Astrocyte (in vitro differentiated cells and primary cell): ENCODE results near the gene FNDC3B. TPM values are rescaled to one million over a fixed set of nuclear protein-coding genes. Genes with fewer than 3 reads are reported as not detected.

Experiments used
- DNase-seq: peaks from one replicate; pipeline ENCODE4 v3.0.0-alpha.2; 2010; ENCODE audit warnings: low read depth
- FAIRE-seq: peaks from 2 replicates; lab custom pipeline; 2011; peaks lifted over from hg19 to GRCh38; lab: Jason Lieb, UNC
- H2AFZ ChIP-seq: 2 replicates; pipeline ENCODE4 v1.6.0; 2012; ENCODE audit warnings: low read depth, low read length, inconsistent platforms
- H3K27ac ChIP-seq: 2 replicates; pipeline ENCODE4 v1.5.1; 2011; ENCODE audit warnings: low read depth, low read length, inconsistent platforms
- H3K27me3 ChIP-seq: 2 replicates; pipeline ENCODE4 v1.6.0; 2011; ENCODE audit warnings: low read length, inconsistent platforms; ENCODE audit not compliant: insufficient read depth
- H3K36me3 ChIP-seq: 2 replicates; pipeline ENCODE4 v1.5.1; 2011; ENCODE audit warnings: low read length, inconsistent platforms; ENCODE audit not compliant: insufficient read depth
- H3K4me1 ChIP-seq: 2 replicates; pipeline ENCODE4 v1.5.1; 2011; ENCODE audit warnings: low read length, inconsistent platforms; ENCODE audit not compliant: insufficient read depth
- H3K4me2 ChIP-seq: 2 replicates; pipeline ENCODE4 v1.6.0; 2012; ENCODE audit warnings: low read length, inconsistent platforms
- H3K4me3 ChIP-seq: 2 replicates; pipeline ENCODE4 v1.5.1; 2011; ENCODE audit warnings: low read depth, mild to moderate bottlenecking, low read length, inconsistent platforms; ENCODE audit not compliant: insufficient read depth
- H3K79me2 ChIP-seq: 2 replicates; pipeline ENCODE4 v1.6.0; 2012; ENCODE audit warnings: mild to moderate bottlenecking, low read length, inconsistent platforms; ENCODE audit not compliant: insufficient read depth
- H3K9ac ChIP-seq: 2 replicates; pipeline ENCODE4 v1.6.0; 2012; ENCODE audit warnings: mild to moderate bottlenecking, low read length, inconsistent platforms
- H3K9me3 ChIP-seq: 2 replicates; pipeline ENCODE4 v1.5.1; 2012; ENCODE audit warnings: low read depth, mild to moderate bottlenecking, low read length, inconsistent platforms; ENCODE audit not compliant: insufficient read depth
- H4K20me1 ChIP-seq: 2 replicates; pipeline ENCODE4 v1.6.0; 2012; ENCODE audit warnings: low read length, inconsistent platforms; ENCODE audit not compliant: insufficient read depth
- H3K27ac Mint-ChIP-seq: one replicate; pipeline ENCODE4 v1.8.0; 2021; ENCODE audit warnings: mild to moderate bottlenecking, mixed read lengths; ENCODE audit not compliant: unreplicated experiment
- H3K27me3 Mint-ChIP-seq: one replicate; pipeline ENCODE4 v1.8.0; 2021; ENCODE audit warnings: low read depth, mixed read lengths; ENCODE audit not compliant: unreplicated experiment
- H3K36me3 Mint-ChIP-seq: one replicate; pipeline ENCODE4 v1.8.0; 2021; ENCODE audit warnings: low read depth, mixed read lengths; ENCODE audit not compliant: unreplicated experiment
- H3K4me1 Mint-ChIP-seq: one replicate; pipeline ENCODE4 v1.8.0; 2021; ENCODE audit warnings: low read depth, mixed read lengths; ENCODE audit not compliant: unreplicated experiment
- H3K4me3 Mint-ChIP-seq: one replicate; pipeline ENCODE4 v1.8.0; 2021; ENCODE audit warnings: mild to moderate bottlenecking, moderate library complexity, mixed read lengths; ENCODE audit not compliant: unreplicated experiment
- H3K9me3 Mint-ChIP-seq: one replicate; pipeline ENCODE4 v1.8.0; 2021; ENCODE audit warnings: mild to moderate bottlenecking, mixed read lengths; ENCODE audit not compliant: unreplicated experiment
- EZH2 ChIP-seq: IDR thresholded peaks from 2 replicates; pipeline ENCODE4 v1.6.1; 2012; ENCODE audit warnings: mild to moderate bottlenecking, low read length, inconsistent platforms; ENCODE audit not compliant: insufficient read depth
- total RNA-seq: library from RNA; stranded (reverse); gene quantifications from 2 replicates; pipeline ENCODE4 v1.2.1, GENCODE V29; 2021
- TF ChIP-seq, protein P1 (sequence below): IDR thresholded peaks from 2 replicates; pipeline ENCODE4 v1.5.1; 2011; ENCODE audit warnings: low read depth, mild to moderate bottlenecking, inconsistent platforms, low read length, moderate library complexity; ENCODE audit not compliant: insufficient read depth

The FNDC3B gene
- total RNA-seq, 1 donor from 2014 or later: 327 TPM

DNA sequence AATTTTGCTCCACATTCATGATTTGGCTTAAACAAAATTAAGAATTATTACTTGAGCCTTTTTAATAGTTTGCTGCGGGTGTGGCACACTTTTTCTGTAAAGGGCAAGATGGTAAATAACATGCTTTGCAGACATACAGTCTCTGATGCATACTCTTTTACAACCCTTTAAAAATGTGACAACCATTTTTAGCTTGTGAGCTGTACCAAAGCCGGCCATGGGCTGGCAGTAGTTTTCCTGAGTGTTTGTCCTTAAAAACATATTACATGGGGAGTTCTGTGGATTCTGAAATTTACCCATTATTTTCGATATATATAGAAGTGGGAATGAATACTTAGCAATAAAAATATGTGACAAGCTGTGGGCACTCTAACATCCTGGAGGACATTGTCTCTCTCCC lies 163.4 kb downstream of the FNDC3B start:
- peaks cover 75% of the 10 kb centered on the region for H3K4me1 Mint-ChIP-seq
- Histone ChIP-seq H4K20me1 (peaks cover 3% of the 10 kb centered on the region), H3K27ac (peak overlapping the region; percentile 96), H3K9ac (peak overlapping the region; percentile 78), H2AFZ (no peak overlapping the region), H3K9me3 (no peaks in the 10 kb centered on the region), H3K4me2 (peak overlapping the region; percentile 73), H3K4me1 (peaks cover 58% of the 10 kb centered on the region), H3K27me3 (no peaks in the 10 kb centered on the region), H3K36me3 (no peaks in the 10 kb centered on the region), H3K79me2 (peaks cover 85% of the 10 kb centered on the region), H3K4me3 (no peak overlapping the region)
- FAIRE-seq (no peak), DNase-seq (no peak)
- peaks cover 10% of the 10 kb centered on the region for H3K36me3 Mint-ChIP-seq
- no peaks in the 10 kb centered on the region for H3K27me3 Mint-ChIP-seq
- H3K9me3 Mint-ChIP-seq: peaks cover 2% of the 10 kb centered on the region
- TF ChIP-seq, protein P1, sequence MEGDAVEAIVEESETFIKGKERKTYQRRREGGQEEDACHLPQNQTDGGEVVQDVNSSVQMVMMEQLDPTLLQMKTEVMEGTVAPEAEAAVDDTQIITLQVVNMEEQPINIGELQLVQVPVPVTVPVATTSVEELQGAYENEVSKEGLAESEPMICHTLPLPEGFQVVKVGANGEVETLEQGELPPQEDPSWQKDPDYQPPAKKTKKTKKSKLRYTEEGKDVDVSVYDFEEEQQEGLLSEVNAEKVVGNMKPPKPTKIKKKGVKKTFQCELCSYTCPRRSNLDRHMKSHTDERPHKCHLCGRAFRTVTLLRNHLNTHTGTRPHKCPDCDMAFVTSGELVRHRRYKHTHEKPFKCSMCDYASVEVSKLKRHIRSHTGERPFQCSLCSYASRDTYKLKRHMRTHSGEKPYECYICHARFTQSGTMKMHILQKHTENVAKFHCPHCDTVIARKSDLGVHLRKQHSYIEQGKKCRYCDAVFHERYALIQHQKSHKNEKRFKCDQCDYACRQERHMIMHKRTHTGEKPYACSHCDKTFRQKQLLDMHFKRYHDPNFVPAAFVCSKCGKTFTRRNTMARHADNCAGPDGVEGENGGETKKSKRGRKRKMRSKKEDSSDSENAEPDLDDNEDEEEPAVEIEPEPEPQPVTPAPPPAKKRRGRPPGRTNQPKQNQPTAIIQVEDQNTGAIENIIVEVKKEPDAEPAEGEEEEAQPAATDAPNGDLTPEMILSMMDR: no peak
- no peak for TF ChIP-seq EZH2
- H3K27ac Mint-ChIP-seq: peak overlapping the region; percentile 96
- H3K4me3 Mint-ChIP-seq: no peak overlapping the region

DNA sequence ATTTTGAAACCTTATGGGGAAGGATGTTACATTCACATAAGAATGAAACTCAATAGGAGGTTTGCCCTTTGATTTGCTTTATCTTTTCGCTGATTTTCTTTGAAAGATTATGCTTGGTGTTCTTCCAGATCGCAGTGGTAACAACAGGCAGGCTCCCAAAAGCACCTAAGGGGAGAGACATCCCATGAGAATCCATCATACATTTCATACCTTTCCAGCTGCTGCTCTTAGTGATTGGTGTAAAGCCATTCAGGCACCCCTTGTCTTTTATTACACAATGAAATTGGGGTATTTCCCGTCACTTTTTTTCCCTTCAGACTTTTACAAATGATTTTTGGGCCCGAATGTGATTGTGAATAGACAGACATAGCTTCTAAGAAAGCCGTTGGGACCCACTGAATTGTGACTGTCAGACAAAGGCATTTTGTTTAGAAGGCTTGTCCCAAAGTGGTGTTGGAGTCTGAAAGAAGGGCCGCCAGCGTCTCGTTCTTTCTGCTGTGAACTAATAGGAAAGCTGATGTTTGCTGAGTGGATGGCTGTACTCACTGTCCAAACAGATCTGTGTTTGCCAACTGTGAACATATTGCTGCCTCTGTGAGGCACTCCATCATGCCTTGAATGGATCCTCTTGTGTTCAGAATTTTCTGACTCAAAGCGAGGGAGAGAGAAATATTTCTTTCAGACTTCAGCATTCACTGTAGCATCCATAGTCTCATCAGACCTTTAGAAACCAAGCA lies 164.3 kb downstream of the FNDC3B start:
- H3K4me1 Mint-ChIP-seq: peaks cover 71% of the 10 kb centered on the region
- peak overlapping the region; percentile 51 for H3K4me2 ChIP-seq
- no peaks in the 10 kb centered on the region for H3K36me3 ChIP-seq
- no peak for TF ChIP-seq EZH2
- TF ChIP-seq, protein P1: no peak
- peak overlapping the region; percentile 96 for H3K27ac ChIP-seq
- H4K20me1 ChIP-seq: peaks cover 3% of the 10 kb centered on the region
- peak overlapping the region; percentile 96 for H3K27ac Mint-ChIP-seq
- H3K79me2 ChIP-seq: peaks cover 85% of the 10 kb centered on the region
- no peaks in the 10 kb centered on the region for H3K9me3 ChIP-seq
- peaks cover 8% of the 10 kb centered on the region for H3K36me3 Mint-ChIP-seq
- no peaks in the 10 kb centered on the region for H3K9me3 Mint-ChIP-seq
- FAIRE-seq (no peak), DNase-seq (peak; percentile 68)
- H3K4me1 ChIP-seq: peaks cover 61% of the 10 kb centered on the region
- no peak overlapping the region for H3K4me3 Mint-ChIP-seq
- H3K27me3 Mint-ChIP-seq: no peaks in the 10 kb centered on the region
- no peak overlapping the region for H3K4me3 ChIP-seq
- peak overlapping the region; percentile 78 for H3K9ac ChIP-seq
- H2AFZ ChIP-seq: no peak overlapping the region
- no peaks in the 10 kb centered on the region for H3K27me3 ChIP-seq

DNA sequence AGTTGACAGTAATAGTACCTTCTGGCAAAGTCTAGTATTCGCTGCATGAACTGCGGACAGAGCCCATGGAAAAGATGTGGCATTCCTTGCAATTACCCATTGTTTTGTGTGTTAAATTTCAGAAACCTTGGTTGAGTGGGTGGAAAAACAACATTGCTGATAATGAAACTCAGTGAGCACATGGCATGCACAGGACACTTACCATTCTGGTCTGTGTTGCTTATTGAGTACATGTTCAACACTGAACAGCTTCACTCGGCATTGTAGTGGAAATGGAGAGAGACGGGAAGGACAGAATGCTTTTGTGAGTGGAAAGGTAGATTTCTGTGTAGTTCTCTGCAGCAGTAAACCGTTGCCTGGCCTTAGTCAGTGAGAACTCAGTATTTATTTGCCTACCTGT lies 165.3 kb downstream of the FNDC3B start:
- no peak for FAIRE-seq
- H3K27ac Mint-ChIP-seq: peak overlapping the region; percentile 41

More for the DNA sequence above, 165.3 kb downstream of the FNDC3B start:
- H3K9me3 ChIP-seq: no peaks in the 10 kb centered on the region
- no peaks in the 10 kb centered on the region for H3K27me3 ChIP-seq
- H3K36me3 ChIP-seq: no peaks in the 10 kb centered on the region
- H3K79me2 ChIP-seq: peaks cover 89% of the 10 kb centered on the region
- no peaks in the 10 kb centered on the region for H3K9me3 Mint-ChIP-seq
- H3K27ac ChIP-seq: peak overlapping the region; percentile 96
- H2AFZ ChIP-seq: no peak overlapping the region
- peaks cover 71% of the 10 kb centered on the region for H3K4me1 ChIP-seq
- peaks cover 9% of the 10 kb centered on the region for H4K20me1 ChIP-seq
- H3K27me3 Mint-ChIP-seq: no peaks in the 10 kb centered on the region
- no peak overlapping the region for H3K4me3 ChIP-seq
- H3K4me1 Mint-ChIP-seq: peaks cover 76% of the 10 kb centered on the region
- H3K36me3 Mint-ChIP-seq: peaks cover 10% of the 10 kb centered on the region
- H3K4me2 ChIP-seq: peak overlapping the region; percentile 20
- no peak for TF ChIP-seq EZH2
- TF ChIP-seq, protein P1: no peak
- DNase-seq: peak; percentile 55
- peak overlapping the region; percentile 22 for H3K4me3 Mint-ChIP-seq
- peak overlapping the region; percentile 78 for H3K9ac ChIP-seq
